SK-N-SH treated with all-trans-retinoic acid at 6 μM for 48 hours (cell line): Measurements from ENCODE around the gene VPS54.

Experiments
- ATAC-seq: fragments of 200-7000 bp; cut with Tn5 transposase; 3 replicates; pipeline ENCODE4 v1.9.1; 2020; ENCODE audit warnings: mild to moderate bottlenecking, moderate library complexity
- BACH2 ChIP-seq: fragments of 250-450 bp; sonication (Bioruptor Pico); IDR thresholded peaks from 2 replicates; pipeline ENCODE4 v1.9.0; 2021; ENCODE audit warnings: mild to moderate bottlenecking, borderline replicate concordance
- CSDC2 ChIP-seq: fragments of 250-450 bp; sonication (Bioruptor Pico); IDR thresholded peaks from 2 replicates; pipeline ENCODE4 v1.5.0; 2020; ENCODE audit warnings: mild to moderate bottlenecking, moderate library complexity
- ESRRG ChIP-seq: fragments of 250-450 bp; sonication (Bioruptor Pico); IDR thresholded peaks from 2 replicates; pipeline ENCODE4 v1.6.1; 2021; ENCODE audit warnings: mild to moderate bottlenecking
- GLIS3 ChIP-seq: fragments of 250-450 bp; sonication (Bioruptor Pico); IDR thresholded peaks from 2 replicates; pipeline ENCODE4 v1.5.0; 2020; ENCODE audit warnings: mild to moderate bottlenecking, moderate library complexity
- ISL1 ChIP-seq: fragments of 250-450 bp; sonication (Bioruptor Pico); IDR thresholded peaks from 2 replicates; pipeline ENCODE4 v2.1.2; 2022; ENCODE audit warnings: mild to moderate bottlenecking, moderate library complexity
- OSR1 ChIP-seq: fragments of 250-450 bp; sonication (Bioruptor Pico); IDR thresholded peaks from 2 replicates; pipeline ENCODE4 v1.8.0; 2022; ENCODE audit warnings: moderate library complexity, mild to moderate bottlenecking, inconsistent platforms
- RARB ChIP-seq: fragments of 250-450 bp; sonication (Bioruptor Pico); IDR thresholded peaks from 2 replicates; pipeline ENCODE4 v1.8.0; 2021; ENCODE audit warnings: mild to moderate bottlenecking, moderate library complexity
- SNAI2 ChIP-seq: fragments of 250-450 bp; sonication (Bioruptor Pico); IDR thresholded peaks from 2 replicates; pipeline ENCODE4 v1.5.0; 2020; ENCODE audit warnings: mild to moderate bottlenecking, moderate library complexity
- TCF4 ChIP-seq: fragments of 250-450 bp; sonication (Bioruptor Pico); IDR thresholded peaks from 2 replicates; pipeline ENCODE4 v1.8.0; 2021; ENCODE audit warnings: mild to moderate bottlenecking, moderate library complexity, borderline replicate concordance
- TOX ChIP-seq: fragments of 250-450 bp; sonication (Bioruptor Pico); IDR thresholded peaks from 2 replicates; pipeline ENCODE4 v1.8.0; 2021; ENCODE audit warnings: mild to moderate bottlenecking, moderate library complexity, borderline replicate concordance
- ZC3H10 ChIP-seq: fragments of 250-450 bp; sonication (Bioruptor Pico); IDR thresholded peaks from 2 replicates; pipeline ENCODE4 v1.5.1; 2021; ENCODE audit warnings: mild to moderate bottlenecking, moderate library complexity
- ZFP3 ChIP-seq: fragments of 250-450 bp; sonication (Bioruptor Pico); IDR thresholded peaks from 2 replicates; pipeline ENCODE4 v1.5.0; 2020; ENCODE audit warnings: mild to moderate bottlenecking, moderate library complexity
- ZFP30 ChIP-seq: fragments of 450-650 bp; formaldehyde crosslinking; IDR thresholded peaks from 2 replicates; pipeline ENCODE4 v1.5.0; 2022; ENCODE audit warnings: mild to moderate bottlenecking, moderate library complexity
- ZNF565 ChIP-seq: fragments of 450-650 bp; formaldehyde crosslinking; conservative IDR thresholded peaks from 2 replicates; pipeline ENCODE4 v1.5.0; 2020; ENCODE audit warnings: low read depth, mild to moderate bottlenecking, moderate library complexity
- ZNF70 ChIP-seq: fragments of 450-650 bp; formaldehyde crosslinking; IDR thresholded peaks from 2 replicates; pipeline ENCODE4 v1.5.0; 2020; ENCODE audit warnings: mild to moderate bottlenecking, moderate library complexity
- ZNF8 ChIP-seq: fragments of 450-650 bp; formaldehyde crosslinking; IDR thresholded peaks from 2 replicates; pipeline ENCODE4 v1.5.0; 2020; ENCODE audit warnings: mild to moderate bottlenecking, moderate library complexity
- TF ChIP-seq, protein P1 (sequence below): fragments of 250-450 bp; sonication (Bioruptor Pico); IDR thresholded peaks from 2 replicates; pipeline ENCODE4 v1.5.1; 2021; ENCODE audit warnings: mild to moderate bottlenecking, moderate library complexity
- TF ChIP-seq, protein P2 (sequence below): fragments of 250-450 bp; sonication (Bioruptor Pico); IDR thresholded peaks from 2 replicates; pipeline ENCODE4 v1.8.0; 2021; ENCODE audit warnings: low read depth, mild to moderate bottlenecking, moderate library complexity, borderline replicate concordance
- TF ChIP-seq, protein P3 (sequence below): fragments of 250-450 bp; sonication (Bioruptor Pico); IDR thresholded peaks from 2 replicates; pipeline ENCODE4 v1.5.0; 2020; ENCODE audit warnings: mild to moderate bottlenecking, moderate library complexity
- TF ChIP-seq, protein P4 (sequence below): fragments of 250-450 bp; sonication (Bioruptor Pico); IDR thresholded peaks from 2 replicates; pipeline ENCODE4 v1.5.1; 2020; ENCODE audit warnings: low read depth, mild to moderate bottlenecking, moderate library complexity

The VPS54 gene

DNA sequence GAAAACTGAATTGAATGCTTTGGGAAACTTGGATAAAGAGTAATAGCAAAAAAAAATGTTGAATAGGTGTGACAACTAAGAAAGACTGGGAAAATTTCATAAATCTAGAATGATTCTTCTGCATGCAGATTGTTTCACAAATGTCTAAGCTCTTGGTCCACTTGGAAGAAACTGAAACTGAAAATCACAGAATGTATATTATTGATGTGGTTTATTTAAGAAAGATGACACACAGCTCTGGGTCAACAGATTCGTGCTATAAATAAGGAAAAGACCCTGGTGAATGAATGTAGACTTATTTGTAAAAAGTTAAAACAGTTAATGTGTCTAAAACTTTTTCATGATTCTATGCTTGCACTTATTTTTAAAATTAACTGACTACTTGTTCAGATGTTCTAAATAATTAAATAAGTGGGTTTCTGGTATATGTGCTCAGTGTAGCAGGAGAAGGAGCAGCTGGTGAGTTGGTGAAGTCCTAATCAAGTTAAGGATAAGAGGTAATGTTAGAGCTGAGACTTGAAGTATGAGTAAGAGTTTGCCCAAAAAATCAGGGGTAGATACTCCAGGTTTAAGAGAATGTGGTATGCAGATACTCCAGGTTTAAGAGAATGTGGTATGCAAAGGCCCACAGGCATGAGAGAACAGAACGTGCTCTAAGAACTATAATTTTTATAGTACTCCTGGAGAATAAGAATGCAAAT lies 153.1 kb downstream of the VPS54 start:
- TF ChIP-seq ZNF565 (no peak), ZFP3 (CRISPR knock-in tag) (peak; percentile 94)
- no peak for ATAC-seq

DNA sequence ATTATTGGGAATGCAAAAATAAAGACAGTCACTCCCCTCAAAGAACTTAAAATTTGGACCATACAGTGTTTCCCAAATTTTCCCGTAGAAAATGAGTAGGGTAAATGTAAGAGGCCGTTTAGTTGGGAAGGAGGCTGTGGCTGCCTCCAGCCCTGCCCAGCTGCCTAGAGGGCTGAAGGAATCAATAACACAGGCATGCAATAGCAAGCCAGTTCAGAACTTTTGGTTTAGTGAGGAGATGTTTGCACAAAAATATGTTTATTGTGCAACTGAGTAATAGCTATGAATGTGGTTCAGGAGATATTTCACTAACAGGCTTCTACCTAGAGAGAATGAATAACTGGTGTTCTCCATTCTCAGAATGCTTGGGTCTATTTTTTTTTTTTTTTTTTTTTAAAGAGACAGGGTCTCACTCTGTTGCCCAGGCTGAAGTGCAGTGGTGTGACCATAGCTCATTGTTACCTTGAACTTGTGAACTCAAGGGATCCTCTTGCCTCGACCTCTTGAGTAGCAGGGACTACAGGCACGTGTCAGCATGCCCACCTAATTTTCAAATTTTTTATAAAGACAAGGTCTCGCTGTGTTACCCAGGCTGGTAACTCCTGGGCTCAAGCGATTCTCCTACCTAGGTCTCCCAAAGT lies 153.9 kb downstream of the VPS54 start:
- TF ChIP-seq BACH2 (CRISPR knock-in tag) (no peak), TCF4 (no peak), SNAI2 (CRISPR knock-in tag) (no peak), ZNF70 (CRISPR knock-in tag) (no peak), GLIS3 (CRISPR knock-in tag) (no peak), CSDC2 (CRISPR knock-in tag) (no peak), ZNF8 (CRISPR knock-in tag) (no peak), TOX (CRISPR knock-in tag) (no peak), ZC3H10 (no peak)
- TF ChIP-seq, protein P1, sequence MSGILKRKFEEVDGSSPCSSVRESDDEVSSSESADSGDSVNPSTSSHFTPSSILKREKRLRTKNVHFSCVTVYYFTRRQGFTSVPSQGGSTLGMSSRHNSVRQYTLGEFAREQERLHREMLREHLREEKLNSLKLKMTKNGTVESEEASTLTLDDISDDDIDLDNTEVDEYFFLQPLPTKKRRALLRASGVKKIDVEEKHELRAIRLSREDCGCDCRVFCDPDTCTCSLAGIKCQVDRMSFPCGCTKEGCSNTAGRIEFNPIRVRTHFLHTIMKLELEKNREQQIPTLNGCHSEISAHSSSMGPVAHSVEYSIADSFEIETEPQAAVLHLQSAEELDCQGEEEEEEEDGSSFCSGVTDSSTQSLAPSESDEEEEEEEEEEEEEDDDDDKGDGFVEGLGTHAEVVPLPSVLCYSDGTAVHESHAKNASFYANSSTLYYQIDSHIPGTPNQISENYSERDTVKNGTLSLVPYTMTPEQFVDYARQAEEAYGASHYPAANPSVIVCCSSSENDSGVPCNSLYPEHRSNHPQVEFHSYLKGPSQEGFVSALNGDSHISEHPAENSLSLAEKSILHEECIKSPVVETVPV (CRISPR knock-in tag) = no peak
- TF ChIP-seq, protein P2, sequence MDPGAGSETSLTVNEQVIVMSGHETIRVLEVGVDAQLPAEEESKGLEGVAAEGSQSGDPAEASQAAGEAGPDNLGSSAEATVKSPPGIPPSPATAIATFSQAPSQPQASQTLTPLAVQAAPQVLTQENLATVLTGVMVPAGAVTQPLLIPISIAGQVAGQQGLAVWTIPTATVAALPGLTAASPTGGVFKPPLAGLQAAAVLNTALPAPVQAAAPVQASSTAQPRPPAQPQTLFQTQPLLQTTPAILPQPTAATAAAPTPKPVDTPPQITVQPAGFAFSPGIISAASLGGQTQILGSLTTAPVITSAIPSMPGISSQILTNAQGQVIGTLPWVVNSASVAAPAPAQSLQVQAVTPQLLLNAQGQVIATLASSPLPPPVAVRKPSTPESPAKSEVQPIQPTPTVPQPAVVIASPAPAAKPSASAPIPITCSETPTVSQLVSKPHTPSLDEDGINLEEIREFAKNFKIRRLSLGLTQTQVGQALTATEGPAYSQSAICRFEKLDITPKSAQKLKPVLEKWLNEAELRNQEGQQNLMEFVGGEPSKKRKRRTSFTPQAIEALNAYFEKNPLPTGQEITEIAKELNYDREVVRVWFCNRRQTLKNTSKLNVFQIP (CRISPR knock-in tag) = no peak
- no peak for ATAC-seq

DNA sequence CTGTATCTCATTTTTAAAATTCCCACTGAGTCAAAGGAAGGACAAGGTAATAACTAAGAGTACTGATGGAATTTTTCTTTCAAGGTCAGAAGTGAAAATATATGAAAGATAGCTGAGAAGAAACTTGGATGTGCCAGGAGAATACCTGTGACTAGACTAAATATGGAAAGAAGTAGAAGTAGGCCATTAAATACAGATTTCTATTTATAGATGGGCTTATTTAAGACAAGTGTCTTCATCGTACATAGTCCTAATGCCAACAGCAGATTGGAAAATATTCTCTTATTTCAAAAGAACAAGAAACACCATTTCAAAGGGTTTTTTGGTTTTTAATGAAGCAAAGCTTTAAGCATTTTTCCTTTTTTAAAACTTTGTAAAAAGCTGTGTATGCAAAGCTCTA lies 155.5 kb downstream of the VPS54 start:
- TF ChIP-seq, protein P1 (CRISPR knock-in tag) = no peak
- TF ChIP-seq ZFP30 (CRISPR knock-in tag) = no peak
- TF ChIP-seq, protein P3, sequence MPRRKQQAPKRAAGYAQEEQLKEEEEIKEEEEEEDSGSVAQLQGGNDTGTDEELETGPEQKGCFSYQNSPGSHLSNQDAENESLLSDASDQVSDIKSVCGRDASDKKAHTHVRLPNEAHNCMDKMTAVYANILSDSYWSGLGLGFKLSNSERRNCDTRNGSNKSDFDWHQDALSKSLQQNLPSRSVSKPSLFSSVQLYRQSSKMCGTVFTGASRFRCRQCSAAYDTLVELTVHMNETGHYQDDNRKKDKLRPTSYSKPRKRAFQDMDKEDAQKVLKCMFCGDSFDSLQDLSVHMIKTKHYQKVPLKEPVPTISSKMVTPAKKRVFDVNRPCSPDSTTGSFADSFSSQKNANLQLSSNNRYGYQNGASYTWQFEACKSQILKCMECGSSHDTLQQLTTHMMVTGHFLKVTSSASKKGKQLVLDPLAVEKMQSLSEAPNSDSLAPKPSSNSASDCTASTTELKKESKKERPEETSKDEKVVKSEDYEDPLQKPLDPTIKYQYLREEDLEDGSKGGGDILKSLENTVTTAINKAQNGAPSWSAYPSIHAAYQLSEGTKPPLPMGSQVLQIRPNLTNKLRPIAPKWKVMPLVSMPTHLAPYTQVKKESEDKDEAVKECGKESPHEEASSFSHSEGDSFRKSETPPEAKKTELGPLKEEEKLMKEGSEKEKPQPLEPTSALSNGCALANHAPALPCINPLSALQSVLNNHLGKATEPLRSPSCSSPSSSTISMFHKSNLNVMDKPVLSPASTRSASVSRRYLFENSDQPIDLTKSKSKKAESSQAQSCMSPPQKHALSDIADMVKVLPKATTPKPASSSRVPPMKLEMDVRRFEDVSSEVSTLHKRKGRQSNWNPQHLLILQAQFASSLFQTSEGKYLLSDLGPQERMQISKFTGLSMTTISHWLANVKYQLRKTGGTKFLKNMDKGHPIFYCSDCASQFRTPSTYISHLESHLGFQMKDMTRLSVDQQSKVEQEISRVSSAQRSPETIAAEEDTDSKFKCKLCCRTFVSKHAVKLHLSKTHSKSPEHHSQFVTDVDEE (CRISPR knock-in tag) = no peak
- TF ChIP-seq SNAI2 (CRISPR knock-in tag) = no peak
- TF ChIP-seq ISL1 (CRISPR knock-in tag) = no peak
- TF ChIP-seq ZC3H10 = no peak
- TF ChIP-seq RARB (CRISPR knock-in tag) = no peak
- no peak for TF ChIP-seq ESRRG (CRISPR knock-in tag)
- TF ChIP-seq, protein P4, sequence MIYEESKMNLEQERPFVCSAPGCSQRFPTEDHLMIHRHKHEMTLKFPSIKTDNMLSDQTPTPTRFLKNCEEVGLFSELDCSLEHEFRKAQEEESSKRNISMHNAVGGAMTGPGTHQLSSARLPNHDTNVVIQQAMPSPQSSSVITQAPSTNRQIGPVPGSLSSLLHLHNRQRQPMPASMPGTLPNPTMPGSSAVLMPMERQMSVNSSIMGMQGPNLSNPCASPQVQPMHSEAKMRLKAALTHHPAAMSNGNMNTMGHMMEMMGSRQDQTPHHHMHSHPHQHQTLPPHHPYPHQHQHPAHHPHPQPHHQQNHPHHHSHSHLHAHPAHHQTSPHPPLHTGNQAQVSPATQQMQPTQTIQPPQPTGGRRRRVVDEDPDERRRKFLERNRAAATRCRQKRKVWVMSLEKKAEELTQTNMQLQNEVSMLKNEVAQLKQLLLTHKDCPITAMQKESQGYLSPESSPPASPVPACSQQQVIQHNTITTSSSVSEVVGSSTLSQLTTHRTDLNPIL = no peak
- TF ChIP-seq OSR1 = no peak
- TF ChIP-seq TOX (CRISPR knock-in tag) = no peak
- ATAC-seq = no peak

DNA sequence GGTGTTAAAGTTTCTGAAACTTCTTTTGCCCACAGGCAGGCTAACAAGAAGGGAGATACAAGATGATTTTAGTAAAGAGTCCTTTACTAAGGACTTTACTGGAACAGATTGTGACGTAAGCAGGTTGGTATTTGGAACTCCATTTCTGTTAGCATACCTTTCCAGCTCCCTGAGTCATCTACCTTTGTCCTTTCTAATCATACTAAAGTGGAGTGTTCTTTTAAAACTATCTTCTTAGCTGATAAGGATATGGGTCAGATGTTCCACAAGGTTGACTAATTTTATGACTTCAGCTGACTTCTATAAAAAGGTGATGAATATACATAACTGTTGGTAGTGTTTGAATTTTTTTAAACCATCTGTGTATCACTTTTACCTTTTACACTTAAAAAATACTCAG lies 156.4 kb downstream of the VPS54 start:
- ATAC-seq = peak; percentile 31; the same call in 2 of the 3 replicates
- no peak for TF ChIP-seq ZFP3 (CRISPR knock-in tag)
- peak; percentile 57; the same call in 1 of the 2 replicates for TF ChIP-seq ISL1 (CRISPR knock-in tag)
